GM23338 (cell line): ENCODE data around the gene SMIM26. TPM values are rescaled to one million over a fixed set of nuclear protein-coding genes. Genes with fewer than 3 reads are reported as not detected.

Experiments used
- ATAC-seq: fragments of 200-7000 bp; cut with Tn5 transposase; 3 replicates; pipeline ENCODE4 v1.9.1; 2020
- DNase-seq: peaks from one replicate; pipeline ENCODE4 v3.0.0-alpha.2; 2015; ENCODE audit warnings: low spot score
- H2AFZ ChIP-seq: fragments of 200-600 bp; sonication (generic); 2 replicates; pipeline ENCODE4 v1.8.0; 2016; ENCODE audit warnings: antibody characterized with exemption, mild to moderate bottlenecking, moderate library complexity
- H3F3A ChIP-seq: fragments of 200-600 bp; sonication (generic); replicated peaks from 2 replicates; pipeline ENCODE4 v1.8.0; 2017; ENCODE audit warnings: antibody characterized with exemption, mixed run types, low read depth
- H3K27ac ChIP-seq: fragments of 200-600 bp; sonication (generic); 2 replicates; pipeline ENCODE4 v1.6.1; 2016; ENCODE audit warnings: low read depth
- H3K27me3 ChIP-seq: fragments of 200-600 bp; sonication (generic); 2 replicates; pipeline ENCODE4 v1.8.0; 2016; ENCODE audit warnings: mild to moderate bottlenecking, mixed run types, moderate library complexity; ENCODE audit not compliant: insufficient read depth
- H3K36me3 ChIP-seq: fragments of 200-600 bp; sonication (generic); 2 replicates; pipeline ENCODE4 v1.8.0; 2016; ENCODE audit warnings: mild to moderate bottlenecking; ENCODE audit not compliant: insufficient read depth
- H3K4me1 ChIP-seq: fragments of 200-600 bp; sonication (generic); 2 replicates; pipeline ENCODE4 v1.8.0; 2016; ENCODE audit warnings: mild to moderate bottlenecking, moderate library complexity; ENCODE audit not compliant: insufficient read depth
- H3K4me2 ChIP-seq: fragments of 200-600 bp; sonication (generic); 2 replicates; pipeline ENCODE4 v1.7.1; 2017; ENCODE audit warnings: mixed run types
- H3K4me3 ChIP-seq: fragments of 200-600 bp; sonication (generic); 2 replicates; pipeline ENCODE4 v1.6.1; 2016; ENCODE audit warnings: mixed run types
- H3K79me2 ChIP-seq: fragments of 200-600 bp; sonication (generic); replicated peaks from 2 replicates; pipeline ENCODE4 v1.8.0; 2017; ENCODE audit warnings: mild to moderate bottlenecking; ENCODE audit not compliant: insufficient read depth
- H3K9me2 ChIP-seq: fragments of 200-600 bp; sonication (generic); 2 replicates; pipeline ENCODE4 v1.8.0; 2017; ENCODE audit not compliant: insufficient read depth
- H4K20me1 ChIP-seq: fragments of 200-600 bp; sonication (generic); replicated peaks from 2 replicates; pipeline ENCODE4 v1.8.0; 2017; ENCODE audit warnings: mild to moderate bottlenecking; ENCODE audit not compliant: insufficient read depth
- H3K27ac Mint-ChIP-seq: 2 replicates; pipeline ENCODE4 v1.8.0; 2020; ENCODE audit warnings: inconsistent platforms, mild to moderate bottlenecking, moderate library complexity, mixed read lengths
- H3K27me3 Mint-ChIP-seq: 3 replicates; pipeline ENCODE4 v1.8.0; 2022; ENCODE audit warnings: low read depth, mild to moderate bottlenecking, moderate library complexity, mixed read lengths, inconsistent platforms; ENCODE audit not compliant: insufficient read depth, poor library complexity
- H3K36me3 Mint-ChIP-seq: 3 replicates; pipeline ENCODE4 v1.8.0; 2021; ENCODE audit warnings: low read depth, mild to moderate bottlenecking, inconsistent platforms, moderate library complexity, mixed read lengths
- H3K4me1 Mint-ChIP-seq: 3 replicates; pipeline ENCODE4 v1.8.0; 2020; ENCODE audit warnings: mild to moderate bottlenecking, inconsistent platforms, mixed read lengths
- H3K4me3 Mint-ChIP-seq: 3 replicates; pipeline ENCODE4 v1.8.0; 2021; ENCODE audit warnings: moderate library complexity, mild to moderate bottlenecking, inconsistent platforms, mixed read lengths
- H3K9me3 Mint-ChIP-seq: 3 replicates; pipeline ENCODE4 v1.8.0; 2020; ENCODE audit warnings: moderate library complexity, mild to moderate bottlenecking, inconsistent platforms, mixed read lengths
- EZH2 ChIP-seq: fragments of 200-600 bp; sonication (generic); IDR thresholded peaks from one replicate; pipeline ENCODE4 v1.8.0; 2017; ENCODE audit warnings: antibody characterized with exemption, mild to moderate bottlenecking, low read depth; ENCODE audit not compliant: unreplicated experiment
- EZH2phosphoT487 ChIP-seq: fragments of 200-600 bp; sonication (generic); IDR thresholded peaks from one replicate; pipeline ENCODE4 v1.8.1; 2018; ENCODE audit warnings: antibody characterized with exemption; ENCODE audit not compliant: unreplicated experiment
- JUNB ChIP-seq: IDR thresholded peaks from one replicate; pipeline ENCODE4 v1.6.1; 2016; ENCODE audit warnings: antibody characterized with exemption; ENCODE audit not compliant: unreplicated experiment
- NANOG ChIP-seq: IDR thresholded peaks from 2 replicates; pipeline ENCODE4 v1.6.1; 2016; ENCODE audit warnings: antibody characterized with exemption, borderline replicate concordance
- POLR2AphosphoS5 ChIP-seq: IDR thresholded peaks from 2 replicates; pipeline ENCODE4 v1.6.1; 2016; ENCODE audit warnings: antibody characterized with exemption, low read depth
- REST ChIP-seq: IDR thresholded peaks from one replicate; pipeline ENCODE4 v1.6.1; 2018; ENCODE audit warnings: antibody characterized with exemption; ENCODE audit not compliant: unreplicated experiment
- STAT1 ChIP-seq: IDR thresholded peaks from one replicate; pipeline ENCODE4 v1.6.1; 2016; ENCODE audit warnings: antibody characterized with exemption; ENCODE audit not compliant: unreplicated experiment
- ZNF114 ChIP-seq: fragments of 250-450 bp; sonication (Bioruptor Pico); IDR thresholded peaks from 2 replicates; pipeline ENCODE4 v1.5.0; 2020; ENCODE audit warnings: mild to moderate bottlenecking, moderate library complexity
- ZNF331 ChIP-seq: fragments of 250-450 bp; sonication (Bioruptor Pico); IDR thresholded peaks from 2 replicates; pipeline ENCODE4 v1.5.0; 2020; ENCODE audit warnings: low read depth, mild to moderate bottlenecking, moderate library complexity
- ZNF462 ChIP-seq: fragments of 250-450 bp; sonication (Bioruptor Pico); IDR thresholded peaks from 2 replicates; pipeline ENCODE4 v1.5.0; 2020; ENCODE audit warnings: mild to moderate bottlenecking, moderate library complexity
- polyA plus RNA-seq: library from polyadenylated mRNA; unstranded; fragments of >200 nt; fragmentation: Nextera tagmentation; extraction: Ambion mirVana; gene quantifications from 2 replicates; pipeline ENCODE4 v1.2.1, GENCODE V29; 2016
- total RNA-seq: library from RNA; depleted of rRNA; stranded (reverse); fragments of >200 nt; shearing (Covaris generic); gene quantifications from 2 replicates; pipeline ENCODE4 v1.2.3, GENCODE V29; 2014
- TF ChIP-seq, protein P1 (sequence below): IDR thresholded peaks from 2 replicates; pipeline ENCODE4 v1.6.1; 2016; ENCODE audit warnings: antibody characterized with exemption
- TF ChIP-seq, protein P2 (sequence below), 2 experiments: fragments of 200-600 bp in 1 of 2; sonication (generic) in 1 of 2; conservative IDR thresholded peaks; 2 replicates each; pipeline versions ENCODE4 v1.5.1 to v1.6.1; 2016 to 2017; ENCODE audit warnings: antibody characterized with exemption in 2 of 2, low read depth in 2 of 2, mild to moderate bottlenecking in 2 of 2, moderate library complexity in 1 of 2

The SMIM26 gene
- total and polyA plus RNA-seq, 2 experiments from 2014 or later = 94.3 to 308 TPM

- no peak for TF ChIP-seq REST
- no peak for TF ChIP-seq STAT1
- no peak for TF ChIP-seq ZNF114 (CRISPR knock-in tag)
- TF ChIP-seq JUNB = no peak
- TF ChIP-seq NANOG = no peak
- TF ChIP-seq ZNF331 (CRISPR knock-in tag) = no peak
These were observed 3.8 kb downstream of the SMIM26 start (continued) for GRCh38 chr20:18571009-18571408.

DNA sequence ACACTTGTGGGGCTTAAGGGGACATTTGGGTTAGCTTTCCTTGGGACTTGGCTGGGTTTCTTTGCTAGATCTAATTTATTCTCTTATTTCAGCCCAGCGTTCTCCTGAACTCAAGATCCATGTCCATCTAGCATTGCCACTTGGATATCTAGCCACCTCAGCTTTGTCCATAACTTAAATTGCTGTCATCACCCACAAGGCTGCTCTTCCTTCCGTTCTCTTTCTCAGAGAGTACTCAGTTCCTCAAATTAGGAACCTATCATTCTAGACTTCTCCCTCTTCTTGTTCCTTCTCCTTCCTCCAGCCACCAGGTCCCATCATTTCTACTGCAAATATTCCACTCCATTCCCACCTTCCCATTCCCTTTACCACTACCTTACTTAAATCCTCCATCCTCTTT lies 4.3 kb downstream of the SMIM26 start:
- no peak overlapping the region for H3K4me3 ChIP-seq
- DNase-seq (no peak), ATAC-seq (no peak)
- no peak overlapping the region for H3K4me2 ChIP-seq
- H3K36me3 Mint-ChIP-seq = peaks cover 27% of the 10 kb centered on the region
- peaks cover 6% of the 10 kb centered on the region; the same call in 1 of the 2 replicates for H3K36me3 ChIP-seq
- peaks cover under 1% of the 10 kb centered on the region; the same call in 1 of the 2 replicates for H3K4me1 ChIP-seq
- H3K79me2 ChIP-seq = peaks cover 15% of the 10 kb centered on the region
- no peaks in the 10 kb centered on the region for H3K9me2 ChIP-seq
- no peaks in the 10 kb centered on the region for H3K27me3 ChIP-seq
- H4K20me1 ChIP-seq = no peaks in the 10 kb centered on the region
- H3K27me3 Mint-ChIP-seq = peaks cover 4% of the 10 kb centered on the region
- no peaks in the 10 kb centered on the region for H3K4me1 Mint-ChIP-seq
- no peak overlapping the region for H3K4me3 Mint-ChIP-seq
- H2AFZ ChIP-seq = no peak overlapping the region
- no peaks in the 10 kb centered on the region; the same call in 1 of the 3 replicates for H3K9me3 Mint-ChIP-seq
- no peaks in the 10 kb centered on the region for H3F3A ChIP-seq
- no peak overlapping the region for H3K27ac Mint-ChIP-seq
- no peak overlapping the region for H3K27ac ChIP-seq
- TF ChIP-seq, protein P1, sequence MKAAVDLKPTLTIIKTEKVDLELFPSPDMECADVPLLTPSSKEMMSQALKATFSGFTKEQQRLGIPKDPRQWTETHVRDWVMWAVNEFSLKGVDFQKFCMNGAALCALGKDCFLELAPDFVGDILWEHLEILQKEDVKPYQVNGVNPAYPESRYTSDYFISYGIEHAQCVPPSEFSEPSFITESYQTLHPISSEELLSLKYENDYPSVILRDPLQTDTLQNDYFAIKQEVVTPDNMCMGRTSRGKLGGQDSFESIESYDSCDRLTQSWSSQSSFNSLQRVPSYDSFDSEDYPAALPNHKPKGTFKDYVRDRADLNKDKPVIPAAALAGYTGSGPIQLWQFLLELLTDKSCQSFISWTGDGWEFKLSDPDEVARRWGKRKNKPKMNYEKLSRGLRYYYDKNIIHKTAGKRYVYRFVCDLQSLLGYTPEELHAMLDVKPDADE = no peak
- no peak for TF ChIP-seq EZH2
- no peak for TF ChIP-seq EZH2phosphoT487
- TF ChIP-seq POLR2AphosphoS5 = no peak
- no peak for TF ChIP-seq ZNF331 (CRISPR knock-in tag)
- TF ChIP-seq NANOG = no peak
- TF ChIP-seq ZNF462 (CRISPR knock-in tag) = no peak
- no peak for TF ChIP-seq STAT1
- TF ChIP-seq, protein P2, sequence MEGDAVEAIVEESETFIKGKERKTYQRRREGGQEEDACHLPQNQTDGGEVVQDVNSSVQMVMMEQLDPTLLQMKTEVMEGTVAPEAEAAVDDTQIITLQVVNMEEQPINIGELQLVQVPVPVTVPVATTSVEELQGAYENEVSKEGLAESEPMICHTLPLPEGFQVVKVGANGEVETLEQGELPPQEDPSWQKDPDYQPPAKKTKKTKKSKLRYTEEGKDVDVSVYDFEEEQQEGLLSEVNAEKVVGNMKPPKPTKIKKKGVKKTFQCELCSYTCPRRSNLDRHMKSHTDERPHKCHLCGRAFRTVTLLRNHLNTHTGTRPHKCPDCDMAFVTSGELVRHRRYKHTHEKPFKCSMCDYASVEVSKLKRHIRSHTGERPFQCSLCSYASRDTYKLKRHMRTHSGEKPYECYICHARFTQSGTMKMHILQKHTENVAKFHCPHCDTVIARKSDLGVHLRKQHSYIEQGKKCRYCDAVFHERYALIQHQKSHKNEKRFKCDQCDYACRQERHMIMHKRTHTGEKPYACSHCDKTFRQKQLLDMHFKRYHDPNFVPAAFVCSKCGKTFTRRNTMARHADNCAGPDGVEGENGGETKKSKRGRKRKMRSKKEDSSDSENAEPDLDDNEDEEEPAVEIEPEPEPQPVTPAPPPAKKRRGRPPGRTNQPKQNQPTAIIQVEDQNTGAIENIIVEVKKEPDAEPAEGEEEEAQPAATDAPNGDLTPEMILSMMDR (conservative IDR thresholded peaks at IDR 0.05; ENCODE audit: low read depth in 2 of 2) = no peak
- TF ChIP-seq JUNB = no peak
